ENCODE data around the gene UTP20.

The UTP20 gene

GRCh38 chr12:101280006-101280505 lies at the start of gene UTP20:
Gene UTP20 (plus strand): TSS chr12:101280105. CDS start chr12:101280283, 178 bp downstream.
- peak within 1 kb of the TSS; percentile 99 for H3K4me3 ChIP-seq (ENCODE audit: low read depth, low read length)

GRCh38 chr12:101230547-101230946 lies 49.4 kb upstream of the UTP20 start:
- H3K4me3 ChIP-seq (ENCODE audit: low read depth, low read length) = no peak overlapping the region

- no peak overlapping the region for H3K4me3 ChIP-seq (ENCODE audit: low read depth, low read length)
Observed at GRCh38 chr12:101231636-101232035, 48.3 kb upstream of the UTP20 start.

- no peak overlapping the region for H3K4me3 ChIP-seq (ENCODE audit: low read depth, low read length)
Observed at GRCh38 chr12:101235686-101236085, 44.2 kb upstream of the UTP20 start.

- no peak overlapping the region for H3K4me3 ChIP-seq (ENCODE audit: low read depth, low read length)
Observed at GRCh38 chr12:101238306-101238705, 41.6 kb upstream of the UTP20 start.

GRCh38 chr12:101238800-101239329 lies 41.0 kb upstream of the UTP20 start:
- H3K4me3 ChIP-seq (ENCODE audit: low read depth, low read length) = no peak overlapping the region

GRCh38 chr12:101243074-101243473 lies 36.8 kb upstream of the UTP20 start:
- H3K4me3 ChIP-seq (ENCODE audit: low read depth, low read length) = no peak overlapping the region

GRCh38 chr12:101243616-101244015 lies 36.3 kb upstream of the UTP20 start:
- no peak overlapping the region for H3K4me3 ChIP-seq (ENCODE audit: low read depth, low read length)

- H3K4me3 ChIP-seq (ENCODE audit: low read depth, low read length) = no peak overlapping the region
Observed at GRCh38 chr12:101256266-101256665, 23.6 kb upstream of the UTP20 start.

GRCh38 chr12:101257357-101257756 lies 22.5 kb upstream of the UTP20 start:
- H3K4me3 ChIP-seq (ENCODE audit: low read depth, low read length) = no peak overlapping the region

GRCh38 chr12:101267111-101267510 lies 12.8 kb upstream of the UTP20 start:
- no peak overlapping the region for H3K4me3 ChIP-seq (ENCODE audit: low read depth, low read length)

- H3K4me3 ChIP-seq (ENCODE audit: low read depth, low read length) = no peak overlapping the region
Observed at GRCh38 chr12:101276433-101276832, 3.5 kb upstream of the UTP20 start.

GRCh38 chr12:101277443-101277842 lies 2.5 kb upstream of the UTP20 start:
- no peak overlapping the region for H3K4me3 ChIP-seq (ENCODE audit: low read depth, low read length)

GRCh38 chr12:101287357-101287756 lies 7.5 kb downstream of the UTP20 start:
- no peak overlapping the region for H3K4me3 ChIP-seq (ENCODE audit: low read depth, low read length)

GRCh38 chr12:101297661-101298060 lies 17.8 kb downstream of the UTP20 start:
- no peak overlapping the region for H3K4me3 ChIP-seq (ENCODE audit: low read depth, low read length)

- H3K4me3 ChIP-seq (ENCODE audit: low read depth, low read length) = no peak overlapping the region
Observed at GRCh38 chr12:101298426-101298825, 18.5 kb downstream of the UTP20 start.

GRCh38 chr12:101299346-101299745 lies 19.4 kb downstream of the UTP20 start:
- H3K4me3 ChIP-seq (ENCODE audit: low read depth, low read length) = no peak overlapping the region

GRCh38 chr12:101299931-101300330 lies 20.0 kb downstream of the UTP20 start:
- H3K4me3 ChIP-seq (ENCODE audit: low read depth, low read length) = no peak overlapping the region

GRCh38 chr12:101302741-101303140 lies 22.8 kb downstream of the UTP20 start:
- no peak overlapping the region for H3K4me3 ChIP-seq (ENCODE audit: low read depth, low read length)

GRCh38 chr12:101305226-101305779 lies 25.4 kb downstream of the UTP20 start:
- H3K4me3 ChIP-seq (ENCODE audit: low read depth, low read length) = no peak overlapping the region

- H3K4me3 ChIP-seq (ENCODE audit: low read depth, low read length) = no peak overlapping the region
Observed at GRCh38 chr12:101305794-101306193, 25.9 kb downstream of the UTP20 start.

- no peak overlapping the region for H3K4me3 ChIP-seq (ENCODE audit: low read depth, low read length)
Observed at GRCh38 chr12:101322480-101322879, 42.6 kb downstream of the UTP20 start.

- no peak overlapping the region for H3K4me3 ChIP-seq (ENCODE audit: low read depth, low read length)
Observed at GRCh38 chr12:101323255-101323654, 43.4 kb downstream of the UTP20 start.

Data from iPS-11a (cell line).